Ectodermal cell (in vitro differentiated cells): ENCODE measurements around the gene BSPRY.
A peak's percentile ranks its signal among the peaks of the same experiment; 100 is the strongest.

Experiments used
- H3K27ac ChIP-seq: 2 replicates; pipeline ENCODE4 v1.7.0; 2013; ENCODE audit warnings: mild to moderate bottlenecking, low read depth, low read length; ENCODE audit not compliant: insufficient read depth, poor library complexity, severe bottlenecking
- H3K27me3 ChIP-seq: 2 replicates; pipeline ENCODE4 v1.7.0; 2013; ENCODE audit warnings: mild to moderate bottlenecking, low read length; ENCODE audit not compliant: insufficient read depth, control insufficient read depth, poor library complexity, severe bottlenecking
- H3K36me3 ChIP-seq: one replicate; pipeline ENCODE4 v1.7.0; 2013; ENCODE audit warnings: low read length; ENCODE audit not compliant: control insufficient read depth, insufficient read depth
- H3K4me1 ChIP-seq: one replicate; pipeline ENCODE4 v1.7.0; 2013; ENCODE audit warnings: low read length; ENCODE audit not compliant: control insufficient read depth, insufficient read depth
- H3K4me3 ChIP-seq: 2 replicates; pipeline ENCODE4 v1.7.0; 2013; ENCODE audit warnings: low read depth, low read length, control low read depth; ENCODE audit not compliant: insufficient read depth
- H3K9me3 ChIP-seq: 2 replicates; pipeline ENCODE4 v1.7.0; 2013; ENCODE audit warnings: mild to moderate bottlenecking, low read length, moderate library complexity; ENCODE audit not compliant: control insufficient read depth
- WGBS, 2 experiments: methylation state at CpG; one replicate each; pipeline ENCODE4 v1.1.7; 2013; ENCODE audit warnings: missing lambda C conversion rate in 2 of 2; 5-methylcytosine and 5-hydroxymethylcytosine counted together

BSPRY gene

GRCh38 chr9:113368982-113369854 lies 19.9 kb downstream of the BSPRY start:
- H3K27me3 ChIP-seq: no peaks in the 10 kb centered on the region
- 85 to 95% methylated on average over 11 to 13 of the region's 13 CpGs for WGBS, 2 experiments
- H3K9me3 ChIP-seq: no peaks in the 10 kb centered on the region
- peaks cover 5% of the 10 kb centered on the region for H3K36me3 ChIP-seq
- no peak overlapping the region for H3K27ac ChIP-seq
- no peak overlapping the region for H3K4me3 ChIP-seq
- no peaks in the 10 kb centered on the region for H3K4me1 ChIP-seq

- H3K4me3 ChIP-seq: no peak overlapping the region
- no peaks in the 10 kb centered on the region for H3K27me3 ChIP-seq
- H3K36me3 ChIP-seq: peaks cover 5% of the 10 kb centered on the region
- no peaks in the 10 kb centered on the region for H3K9me3 ChIP-seq
- 84 to 85% methylated on average over 11 of the region's 11 CpGs for WGBS, 2 experiments
- no peak overlapping the region for H3K27ac ChIP-seq
- no peaks in the 10 kb centered on the region for H3K4me1 ChIP-seq
Measured at GRCh38 chr9:113369855-113370140, 20.5 kb downstream of the BSPRY start.

GRCh38 chr9:113370806-113371325 lies 21.5 kb downstream of the BSPRY start:
- Histone ChIP-seq H3K27me3 (no peaks in the 10 kb centered on the region), H3K27ac (no peak overlapping the region), H3K9me3 (no peaks in the 10 kb centered on the region), H3K4me3 (no peak overlapping the region), H3K4me1 (no peaks in the 10 kb centered on the region), H3K36me3 (peaks cover 5% of the 10 kb centered on the region)
- 89 to 90% methylated on average over 8 of the region's 8 CpGs for WGBS, 2 experiments

- 93 to 95% methylated on average over 5 of the region's 5 CpGs for WGBS, 2 experiments
- no peaks in the 10 kb centered on the region for H3K27me3 ChIP-seq
- peaks cover 5% of the 10 kb centered on the region for H3K36me3 ChIP-seq
- H3K9me3 ChIP-seq: no peaks in the 10 kb centered on the region
- no peaks in the 10 kb centered on the region for H3K4me1 ChIP-seq
- no peak overlapping the region for H3K4me3 ChIP-seq
- H3K27ac ChIP-seq: no peak overlapping the region
Measured at GRCh38 chr9:113372059-113372458, 22.7 kb downstream of the BSPRY start.

- H3K4me1 ChIP-seq: no peaks in the 10 kb centered on the region
- H3K27me3 ChIP-seq: no peaks in the 10 kb centered on the region
- H3K4me3 ChIP-seq: no peak overlapping the region
- WGBS, 2 experiments: 71 to 75% methylated on average over 3 of the region's 3 CpGs
- H3K36me3 ChIP-seq: peaks cover 5% of the 10 kb centered on the region
- H3K9me3 ChIP-seq: no peaks in the 10 kb centered on the region
- H3K27ac ChIP-seq: no peak overlapping the region
Measured at GRCh38 chr9:113373256-113373655, 23.9 kb downstream of the BSPRY start.

- no peaks in the 10 kb centered on the region for H3K9me3 ChIP-seq
Measured at GRCh38 chr9:113373676-113374392, 24.5 kb downstream of the BSPRY start.

GRCh38 chr9:113375057-113376023 lies 26.0 kb downstream of the BSPRY start:
- Histone ChIP-seq H3K4me3 (peak overlapping the region; percentile 19), H3K27me3 (no peaks in the 10 kb centered on the region), H3K4me1 (no peaks in the 10 kb centered on the region), H3K36me3 (peaks cover 5% of the 10 kb centered on the region), H3K9me3 (no peaks in the 10 kb centered on the region), H3K27ac (no peak overlapping the region)
- 83 to 84% methylated on average over 6 of the region's 6 CpGs for WGBS, 2 experiments

More at GRCh38 chr9:113373676-113374392, 24.5 kb downstream of the BSPRY start:
- H3K4me1 ChIP-seq: no peaks in the 10 kb centered on the region
- H3K27ac ChIP-seq: no peak overlapping the region
- H3K36me3 ChIP-seq: peaks cover 5% of the 10 kb centered on the region
- WGBS, 2 experiments: 93 to 94% methylated on average over 24 of the region's 24 CpGs
- no peaks in the 10 kb centered on the region for H3K27me3 ChIP-seq
- H3K4me3 ChIP-seq: no peak overlapping the region

- H3K36me3 ChIP-seq: peaks cover 5% of the 10 kb centered on the region
- no peaks in the 10 kb centered on the region for H3K4me1 ChIP-seq
- no peaks in the 10 kb centered on the region for H3K27me3 ChIP-seq
- H3K9me3 ChIP-seq: no peaks in the 10 kb centered on the region
- peak within 1 kb of the TSS; percentile 71 for H3K4me3 ChIP-seq
- H3K27ac ChIP-seq: no peak within 1 kb of the TSS
- WGBS, 2 experiments: 0% methylated on average over 69 to 74 of the region's 74 CpGs
Measured at GRCh38 chr9:113376634-113377567, 27.6 kb downstream of the BSPRY start, which contains the start of gene HDHD3. HDHD3 (minus strand) TSS chr9:113376986; CDS start chr9:113374354, 2,632 bp downstream.
